GM10266 (cell line): ENCODE results near the gene FAM78A.

Source experiments
- DNase-seq: peaks from one replicate; pipeline ENCODE4 v3.0.0; 2012; ENCODE audit errors: extremely low spot score
- CTCF ChIP-seq: IDR thresholded peaks from 2 replicates; pipeline ENCODE4 v1.5.1; 2012; ENCODE audit warnings: mild to moderate bottlenecking, low read depth; ENCODE audit not compliant: control insufficient read depth, insufficient read depth; ENCODE audit errors: missing control alignments

Gene FAM78A

GRCh38 chr9:131259916-131260597, 16.3 kb downstream of the FAM78A start:
- no peak for TF ChIP-seq CTCF
- no peak for DNase-seq

DNA sequence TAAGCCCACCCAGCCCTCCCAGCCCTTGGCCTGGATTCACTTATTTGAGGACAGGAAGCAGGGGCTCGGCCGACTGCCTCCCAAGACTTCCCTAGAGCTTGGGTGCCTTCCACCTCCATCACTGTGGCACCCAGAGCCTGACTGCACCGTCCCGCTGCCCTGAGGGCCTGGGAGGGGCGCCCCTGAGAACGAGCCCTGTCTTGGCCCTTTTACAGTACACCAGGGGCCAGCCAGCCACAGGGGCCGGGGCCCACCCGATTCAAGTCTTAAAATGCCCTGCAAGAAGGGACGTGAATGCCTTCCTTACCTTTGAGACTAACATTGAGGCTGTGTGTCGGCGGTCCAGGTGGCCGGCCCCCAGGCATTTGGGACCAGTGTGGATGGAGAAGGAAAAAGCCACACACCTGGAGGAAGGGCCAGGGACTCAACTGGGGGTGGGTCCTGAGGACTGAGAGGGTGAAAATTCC, 16.8 kb downstream of the FAM78A start:
- no peak for TF ChIP-seq CTCF
- no peak for DNase-seq

- TF ChIP-seq CTCF, result no peak
- no peak for DNase-seq
Measured at GRCh38 chr9:131258698-131259431, 17.4 kb downstream of the FAM78A start.

- no peak for TF ChIP-seq CTCF
- no peak for DNase-seq
Measured at GRCh38 chr9:131258186-131258585, 18.1 kb downstream of the FAM78A start.

- DNase-seq, result no peak
- no peak for TF ChIP-seq CTCF
Measured at GRCh38 chr9:131257266-131258025, 18.9 kb downstream of the FAM78A start.

- TF ChIP-seq CTCF, result no peak
- no peak for DNase-seq
Measured at GRCh38 chr9:131255676-131256197, 20.6 kb downstream of the FAM78A start.

- DNase-seq, result no peak
- no peak for TF ChIP-seq CTCF
Measured at GRCh38 chr9:131254626-131255025, 21.7 kb downstream of the FAM78A start.
